HepG2 (cell line): ENCODE results near the gene LAMA5. TPM values are rescaled to one million over a fixed set of nuclear protein-coding genes. Genes with fewer than 3 reads are reported as not detected.
A peak's percentile ranks its signal among the peaks of the same experiment; 100 is the strongest.

ENCODE experiments used
- PHF21A ChIP-seq: sonication (generic); formaldehyde crosslinking; IDR thresholded peaks from 2 replicates; pipeline ENCODE4 v1.5.0; 2020; ENCODE audit warnings: mild to moderate bottlenecking, missing genetic modification reagents
- SIX4 ChIP-seq: sonication (generic); formaldehyde crosslinking; IDR thresholded peaks from 2 replicates; pipeline ENCODE4 v1.4.0; 2020; ENCODE audit warnings: missing genetic modification reagents
- SMYD3 ChIP-seq: sonication (generic); formaldehyde crosslinking; IDR thresholded peaks from 2 replicates; pipeline ENCODE4 v1.8.1; 2023; ENCODE audit warnings: mild to moderate bottlenecking, missing genetic modification reagents
- ZNF850 ChIP-seq: sonication (generic); formaldehyde crosslinking; conservative IDR thresholded peaks from 2 replicates; pipeline ENCODE4 v1.9.0; 2021; ENCODE audit warnings: mild to moderate bottlenecking, missing genetic modification reagents
- polyA plus RNA-seq, 8 experiments: library from polyadenylated mRNA; depleted of rRNA in 3 of 8; stranded (reverse) in 7 of 8; unstranded in 1 of 8; fragments of >200 nt; fragmentation: Illumina TruSeq in 4 of 8; extraction: Trizol in 4 of 8; gene quantifications; 2 replicates each; pipeline versions ENCODE4 v1.2.1 to v1.2.3, GENCODE V29; 2011 to 2016; ENCODE audit warnings: low read depth in 4 of 8, missing spikeins in 1 of 8, mixed read lengths in 1 of 8; ENCODE audit not compliant: insufficient read depth in 1 of 8
- total RNA-seq, 5 experiments: library from RNA; depleted of rRNA; stranded (reverse); fragments of >200 nt; fragmentation: Illumina TruSeq; extraction: Trizol; gene quantifications; 2 replicates each; pipeline ENCODE4 v1.2.3, GENCODE V29; 2016; ENCODE audit warnings: low read depth in 1 of 5
- TF ChIP-seq, protein P1 (sequence below): sonication (generic); formaldehyde crosslinking; IDR thresholded peaks from 2 replicates; pipeline ENCODE4 v1.4.0; 2020; ENCODE audit warnings: low read depth, missing genetic modification reagents
- TF ChIP-seq, protein P2 (sequence below): sonication (generic); formaldehyde crosslinking; conservative IDR thresholded peaks from 2 replicates; pipeline ENCODE4 v1.8.0; 2022; ENCODE audit warnings: mild to moderate bottlenecking, moderate library complexity, missing genetic modification reagents
- TF ChIP-seq, protein P3 (sequence below): sonication (generic); formaldehyde crosslinking; IDR thresholded peaks from 2 replicates; pipeline ENCODE4 v1.4.0; 2020; ENCODE audit warnings: missing genetic modification reagents, borderline replicate concordance

Gene LAMA5
- total and polyA plus RNA-seq, 2 of the 13 experiments (the other 11 are each of a cell fraction or from before 2014, with no cell fraction given), result 21.0 to 44.7 TPM

DNA sequence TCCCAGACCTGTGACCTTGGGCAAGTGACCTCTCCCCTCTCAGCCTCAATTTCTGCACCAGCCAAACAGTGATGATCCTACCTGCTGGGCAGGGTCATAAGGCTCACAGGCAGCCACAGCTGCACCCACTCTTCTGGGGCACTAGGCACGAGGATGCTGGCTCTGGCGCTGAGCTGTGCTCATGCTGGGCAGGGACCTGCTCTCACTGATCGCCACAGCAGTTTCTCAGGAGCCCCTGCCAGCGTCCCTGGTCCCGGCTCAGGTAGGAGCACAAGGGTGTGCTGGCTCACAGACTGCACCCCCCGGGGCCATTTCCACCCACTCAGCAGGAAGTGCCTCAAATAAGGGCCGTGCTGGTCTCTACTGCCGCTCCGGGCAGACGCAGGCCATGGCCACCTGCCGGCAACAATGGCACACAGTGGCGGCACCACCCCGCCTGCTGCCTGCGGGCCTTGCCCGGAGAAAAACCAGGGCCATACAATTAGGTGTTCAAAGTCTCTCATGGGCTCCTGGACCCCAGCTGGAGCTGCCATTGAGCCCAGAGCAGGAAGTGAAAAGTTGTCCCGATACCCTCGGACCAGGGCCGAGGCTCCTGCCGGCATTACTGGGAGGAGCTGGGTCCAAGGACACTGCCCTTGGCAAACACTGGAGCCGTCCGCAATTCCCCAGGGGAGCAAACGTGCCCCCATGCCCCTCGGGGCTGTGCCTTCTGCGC, 44.5 kb upstream of the LAMA5 start (continued):
- TF ChIP-seq, protein P1, sequence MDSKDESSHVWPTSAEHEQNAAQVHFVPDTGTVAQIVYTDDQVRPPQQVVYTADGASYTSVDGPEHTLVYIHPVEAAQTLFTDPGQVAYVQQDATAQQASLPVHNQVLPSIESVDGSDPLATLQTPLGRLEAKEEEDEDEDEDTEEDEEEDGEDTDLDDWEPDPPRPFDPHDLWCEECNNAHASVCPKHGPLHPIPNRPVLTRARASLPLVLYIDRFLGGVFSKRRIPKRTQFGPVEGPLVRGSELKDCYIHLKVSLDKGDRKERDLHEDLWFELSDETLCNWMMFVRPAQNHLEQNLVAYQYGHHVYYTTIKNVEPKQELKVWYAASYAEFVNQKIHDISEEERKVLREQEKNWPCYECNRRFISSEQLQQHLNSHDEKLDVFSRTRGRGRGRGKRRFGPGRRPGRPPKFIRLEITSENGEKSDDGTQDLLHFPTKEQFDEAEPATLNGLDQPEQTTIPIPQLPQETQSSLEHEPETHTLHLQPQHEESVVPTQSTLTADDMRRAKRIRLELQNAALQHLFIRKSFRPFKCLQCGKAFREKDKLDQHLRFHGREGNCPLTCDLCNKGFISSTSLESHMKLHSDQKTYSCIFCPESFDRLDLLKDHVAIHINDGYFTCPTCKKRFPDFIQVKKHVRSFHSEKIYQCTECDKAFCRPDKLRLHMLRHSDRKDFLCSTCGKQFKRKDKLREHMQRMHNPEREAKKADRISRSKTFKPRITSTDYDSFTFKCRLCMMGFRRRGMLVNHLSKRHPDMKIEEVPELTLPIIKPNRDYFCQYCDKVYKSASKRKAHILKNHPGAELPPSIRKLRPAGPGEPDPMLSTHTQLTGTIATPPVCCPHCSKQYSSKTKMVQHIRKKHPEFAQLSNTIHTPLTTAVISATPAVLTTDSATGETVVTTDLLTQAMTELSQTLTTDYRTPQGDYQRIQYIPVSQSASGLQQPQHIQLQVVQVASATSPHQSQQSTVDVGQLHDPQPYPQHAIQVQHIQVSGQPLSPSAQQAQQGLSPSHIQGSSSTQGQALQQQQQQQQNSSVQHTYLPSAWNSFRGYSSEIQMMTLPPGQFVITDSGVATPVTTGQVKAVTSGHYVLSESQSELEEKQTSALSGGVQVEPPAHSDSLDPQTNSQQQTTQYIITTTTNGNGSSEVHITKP, result 0 out of 2 replicates have a peak, but pooled peaks have one; percentile 1
- TF ChIP-seq SIX4 (CRISPR knock-in tag) (0 out of 2 replicates have a peak, but pooled peaks have one; percentile 26), PHF21A (CRISPR knock-in tag) (peak; percentile 86; the same call in 1 of the 2 replicates), ZNF850 (CRISPR knock-in tag) (no peak), SMYD3 (CRISPR knock-in tag) (no peak; the same call in 1 of the 2 replicates)
- TF ChIP-seq, protein P2, sequence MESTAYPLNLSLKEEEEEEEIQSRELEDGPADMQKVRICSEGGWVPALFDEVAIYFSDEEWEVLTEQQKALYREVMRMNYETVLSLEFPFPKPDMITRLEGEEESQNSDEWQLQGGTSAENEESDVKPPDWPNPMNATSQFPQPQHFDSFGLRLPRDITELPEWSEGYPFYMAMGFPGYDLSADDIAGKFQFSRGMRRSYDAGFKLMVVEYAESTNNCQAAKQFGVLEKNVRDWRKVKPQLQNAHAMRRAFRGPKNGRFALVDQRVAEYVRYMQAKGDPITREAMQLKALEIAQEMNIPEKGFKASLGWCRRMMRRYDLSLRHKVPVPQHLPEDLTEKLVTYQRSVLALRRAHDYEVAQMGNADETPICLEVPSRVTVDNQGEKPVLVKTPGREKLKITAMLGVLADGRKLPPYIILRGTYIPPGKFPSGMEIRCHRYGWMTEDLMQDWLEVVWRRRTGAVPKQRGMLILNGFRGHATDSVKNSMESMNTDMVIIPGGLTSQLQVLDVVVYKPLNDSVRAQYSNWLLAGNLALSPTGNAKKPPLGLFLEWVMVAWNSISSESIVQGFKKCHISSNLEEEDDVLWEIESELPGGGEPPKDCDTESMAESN, result 0 out of 2 replicates have a peak, but pooled peaks have one; percentile 22
- TF ChIP-seq, protein P3, sequence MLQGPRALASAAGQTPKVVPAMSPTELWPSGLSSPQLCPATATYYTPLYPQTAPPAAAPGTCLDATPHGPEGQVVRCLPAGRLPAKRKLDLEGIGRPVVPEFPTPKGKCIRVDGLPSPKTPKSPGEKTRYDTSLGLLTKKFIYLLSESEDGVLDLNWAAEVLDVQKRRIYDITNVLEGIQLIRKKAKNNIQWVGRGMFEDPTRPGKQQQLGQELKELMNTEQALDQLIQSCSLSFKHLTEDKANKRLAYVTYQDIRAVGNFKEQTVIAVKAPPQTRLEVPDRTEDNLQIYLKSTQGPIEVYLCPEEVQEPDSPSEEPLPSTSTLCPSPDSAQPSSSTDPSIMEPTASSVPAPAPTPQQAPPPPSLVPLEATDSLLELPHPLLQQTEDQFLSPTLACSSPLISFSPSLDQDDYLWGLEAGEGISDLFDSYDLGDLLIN (CRISPR knock-in tag), result peak; percentile 85; the same call in 1 of the 2 replicates
- TF ChIP-seq, all 625 proteins: peak for 242
